ENCODE data around the gene MAEA.

Gene MAEA

DNA sequence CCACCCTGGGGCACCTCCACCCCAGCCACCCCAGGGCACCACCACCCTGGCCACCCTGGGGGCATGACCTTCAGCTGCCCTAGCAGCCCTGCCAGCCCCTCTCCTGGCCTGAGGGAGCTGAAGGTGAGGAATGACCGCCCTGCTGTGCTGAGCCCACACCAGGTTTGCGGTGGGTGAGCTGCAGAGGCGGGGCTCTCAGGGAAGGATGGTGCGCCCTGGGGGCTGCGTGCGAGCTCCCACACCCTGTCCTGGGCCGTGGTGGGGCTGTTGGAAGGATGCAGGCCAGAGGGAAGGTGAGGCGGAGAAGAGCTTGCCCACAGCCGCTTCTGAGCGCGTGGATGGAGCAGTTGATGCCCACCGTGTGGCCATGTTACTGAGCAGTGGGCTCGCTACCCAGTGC is 75.1 kb downstream of the MAEA start:
- TF ChIP-seq, protein P1, sequence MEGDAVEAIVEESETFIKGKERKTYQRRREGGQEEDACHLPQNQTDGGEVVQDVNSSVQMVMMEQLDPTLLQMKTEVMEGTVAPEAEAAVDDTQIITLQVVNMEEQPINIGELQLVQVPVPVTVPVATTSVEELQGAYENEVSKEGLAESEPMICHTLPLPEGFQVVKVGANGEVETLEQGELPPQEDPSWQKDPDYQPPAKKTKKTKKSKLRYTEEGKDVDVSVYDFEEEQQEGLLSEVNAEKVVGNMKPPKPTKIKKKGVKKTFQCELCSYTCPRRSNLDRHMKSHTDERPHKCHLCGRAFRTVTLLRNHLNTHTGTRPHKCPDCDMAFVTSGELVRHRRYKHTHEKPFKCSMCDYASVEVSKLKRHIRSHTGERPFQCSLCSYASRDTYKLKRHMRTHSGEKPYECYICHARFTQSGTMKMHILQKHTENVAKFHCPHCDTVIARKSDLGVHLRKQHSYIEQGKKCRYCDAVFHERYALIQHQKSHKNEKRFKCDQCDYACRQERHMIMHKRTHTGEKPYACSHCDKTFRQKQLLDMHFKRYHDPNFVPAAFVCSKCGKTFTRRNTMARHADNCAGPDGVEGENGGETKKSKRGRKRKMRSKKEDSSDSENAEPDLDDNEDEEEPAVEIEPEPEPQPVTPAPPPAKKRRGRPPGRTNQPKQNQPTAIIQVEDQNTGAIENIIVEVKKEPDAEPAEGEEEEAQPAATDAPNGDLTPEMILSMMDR (conservative IDR thresholded peaks at IDR 0.05; ENCODE audit: low read length), result no peak
- TF ChIP-seq EZH2phosphoT487 (IDR thresholded peaks at IDR 0.05; ENCODE audit: borderline replicate concordance), result no peak
- Histone ChIP-seq H3K79me2 (ENCODE audit: insufficient read depth, low read length) (no peaks in the 10 kb centered on the region), H3K27me3 (ENCODE audit: insufficient read depth, low read length, poor library complexity, severe bottlenecking) (no peaks in the 10 kb centered on the region), H3K9ac (ENCODE audit: low read depth, low read length, poor library complexity, severe bottlenecking) (no peak overlapping the region), H3K4me3 (ENCODE audit: low read length, poor library complexity, severe bottlenecking) (no peak overlapping the region), H3K36me3 (ENCODE audit: insufficient read depth, low read length) (no peaks in the 10 kb centered on the region), H3K4me2 (ENCODE audit: low read depth, low read length, poor library complexity, severe bottlenecking) (no peak overlapping the region), H2AFZ (ENCODE audit: low read length) (no peak overlapping the region), H3K9me3 (ENCODE audit: insufficient read depth, low read depth, low read length) (no peaks in the 10 kb centered on the region), H4K20me1 (ENCODE audit: insufficient read depth, low read length, poor library complexity, severe bottlenecking) (no peaks in the 10 kb centered on the region), H3K4me1 (ENCODE audit: insufficient read depth, low read length, poor library complexity, severe bottlenecking) (no peaks in the 10 kb centered on the region), H3F3A (ENCODE audit: low read depth) (no peaks in the 10 kb centered on the region), H3K9me2 (replicated peaks; ENCODE audit: low read depth, low read length) (no peaks in the 10 kb centered on the region)

DNA sequence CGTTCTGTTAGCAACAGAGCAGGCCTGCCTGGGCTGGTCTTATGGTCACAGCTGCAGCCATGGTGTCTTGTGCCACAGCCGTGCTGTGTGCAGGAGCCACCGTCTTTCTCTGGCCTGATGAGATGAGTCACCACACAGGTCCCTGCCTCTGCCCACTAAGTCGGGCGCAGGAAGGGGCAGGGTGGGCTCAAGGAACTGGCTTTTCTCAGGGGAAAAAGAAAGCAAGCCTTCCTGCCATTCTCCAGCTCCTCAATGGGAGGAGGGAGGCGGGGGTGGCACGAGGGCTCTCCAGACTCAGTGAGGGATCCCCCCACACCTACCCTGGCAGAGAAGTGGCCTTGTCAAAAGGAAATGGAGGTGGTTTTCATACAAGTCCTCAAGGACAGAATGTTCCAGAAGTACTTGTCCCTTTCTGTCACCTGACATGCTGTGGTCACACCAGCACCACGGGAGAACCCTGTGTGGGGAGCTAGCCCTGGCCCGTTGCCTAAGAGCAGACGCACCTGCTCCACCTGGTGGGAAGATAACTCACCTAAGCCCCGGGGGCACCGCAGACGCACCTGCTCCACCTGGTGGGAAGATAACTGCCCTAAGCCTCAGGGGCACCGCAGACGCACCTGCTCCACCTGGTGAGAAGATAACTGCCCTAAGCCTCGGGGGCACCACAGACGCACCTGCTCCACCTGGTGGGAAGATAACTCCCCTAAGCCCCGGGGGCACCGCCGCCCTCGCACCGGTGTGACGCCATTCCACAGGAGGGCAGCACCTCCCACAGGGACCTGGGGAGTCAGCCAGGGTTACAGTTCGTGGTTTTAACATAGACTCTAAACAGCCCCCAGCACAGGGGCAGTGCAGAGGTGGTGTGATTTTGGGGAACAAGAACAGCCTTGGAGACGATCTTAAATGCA is 75.8 kb downstream of the MAEA start:
- H3K27me3 ChIP-seq (ENCODE audit: insufficient read depth, low read length, poor library complexity, severe bottlenecking), result no peaks in the 10 kb centered on the region
- H3K79me2 ChIP-seq (ENCODE audit: insufficient read depth, low read length), result no peaks in the 10 kb centered on the region
- H3K9me3 ChIP-seq (ENCODE audit: insufficient read depth, low read depth, low read length), result no peaks in the 10 kb centered on the region
- no peaks in the 10 kb centered on the region for H3K36me3 ChIP-seq (ENCODE audit: insufficient read depth, low read length)
- H2AFZ ChIP-seq (ENCODE audit: low read length), result no peak overlapping the region
- H3K9me2 ChIP-seq (replicated peaks; ENCODE audit: low read depth, low read length), result no peaks in the 10 kb centered on the region
- no peaks in the 10 kb centered on the region for H3F3A ChIP-seq (ENCODE audit: low read depth)
- H3K9ac ChIP-seq (ENCODE audit: low read depth, low read length, poor library complexity, severe bottlenecking), result no peak overlapping the region
- TF ChIP-seq EZH2phosphoT487 (IDR thresholded peaks at IDR 0.05; ENCODE audit: borderline replicate concordance), result no peak
- TF ChIP-seq, protein P1 (conservative IDR thresholded peaks at IDR 0.05; ENCODE audit: low read length), result no peak; the same call in 1 of the 2 replicates
- H3K4me2 ChIP-seq (ENCODE audit: low read depth, low read length, poor library complexity, severe bottlenecking), result no peak overlapping the region
- no peaks in the 10 kb centered on the region for H3K4me1 ChIP-seq (ENCODE audit: insufficient read depth, low read length, poor library complexity, severe bottlenecking)
- no peak overlapping the region for H3K4me3 ChIP-seq (ENCODE audit: low read length, poor library complexity, severe bottlenecking)
- H4K20me1 ChIP-seq (ENCODE audit: insufficient read depth, low read length, poor library complexity, severe bottlenecking), result no peaks in the 10 kb centered on the region

DNA sequence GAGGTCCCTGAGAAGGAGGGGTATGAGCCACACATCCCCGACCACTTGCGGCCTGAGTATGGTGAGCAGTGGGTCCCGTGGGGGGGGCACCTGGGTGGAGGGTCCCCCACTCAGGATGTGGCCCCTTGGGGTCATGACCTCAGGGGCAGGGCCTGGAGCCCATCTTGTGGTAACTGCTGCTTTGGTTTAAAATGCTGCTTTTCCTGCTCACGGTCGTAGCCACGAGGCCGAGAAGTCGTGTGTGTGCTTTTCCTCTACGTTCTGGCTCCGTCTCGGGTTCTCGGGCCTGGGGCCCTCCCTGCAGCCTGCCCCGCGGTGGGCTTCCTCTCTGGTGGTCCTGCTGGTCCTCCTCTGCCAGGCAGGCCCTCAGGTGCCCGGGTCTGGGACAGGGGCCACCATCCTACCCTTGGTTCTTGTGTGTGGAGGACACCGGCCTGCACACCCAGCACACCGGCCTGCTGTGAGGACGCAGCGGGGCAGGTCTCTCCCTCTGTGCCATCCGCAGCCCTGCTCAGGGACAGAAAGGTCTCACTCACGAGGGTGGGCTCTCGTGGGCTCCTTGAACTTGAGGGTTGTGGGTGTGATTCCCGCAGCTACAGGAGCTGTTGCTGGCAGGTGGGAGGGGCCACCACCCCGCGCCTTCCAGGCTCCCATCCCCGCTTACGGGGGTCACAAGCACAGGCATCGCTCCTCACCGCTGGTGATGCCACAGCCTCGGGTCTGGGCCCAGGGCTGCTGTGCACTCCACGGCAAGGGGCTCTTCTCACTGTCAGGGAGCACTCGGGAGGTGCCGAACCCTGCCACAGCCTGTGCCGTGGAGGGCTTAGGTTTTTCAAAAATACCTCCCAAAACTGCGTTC is 76.9 kb downstream of the MAEA start:
- H3K36me3 ChIP-seq (ENCODE audit: insufficient read depth, low read length), result no peaks in the 10 kb centered on the region
- H2AFZ ChIP-seq (ENCODE audit: low read length), result no peak overlapping the region
- H3K4me2 ChIP-seq (ENCODE audit: low read depth, low read length, poor library complexity, severe bottlenecking), result no peak overlapping the region
- H3K9me3 ChIP-seq (ENCODE audit: insufficient read depth, low read depth, low read length), result no peaks in the 10 kb centered on the region
- no peaks in the 10 kb centered on the region for H4K20me1 ChIP-seq (ENCODE audit: insufficient read depth, low read length, poor library complexity, severe bottlenecking)
- no peaks in the 10 kb centered on the region for H3K9me2 ChIP-seq (replicated peaks; ENCODE audit: low read depth, low read length)
- no peak overlapping the region for H3K9ac ChIP-seq (ENCODE audit: low read depth, low read length, poor library complexity, severe bottlenecking)
- H3K27me3 ChIP-seq (ENCODE audit: insufficient read depth, low read length, poor library complexity, severe bottlenecking), result no peaks in the 10 kb centered on the region
- H3K79me2 ChIP-seq (ENCODE audit: insufficient read depth, low read length), result no peaks in the 10 kb centered on the region
- H3K4me1 ChIP-seq (ENCODE audit: insufficient read depth, low read length, poor library complexity, severe bottlenecking), result no peaks in the 10 kb centered on the region
- no peak overlapping the region for H3K4me3 ChIP-seq (ENCODE audit: low read length, poor library complexity, severe bottlenecking)
- TF ChIP-seq, protein P1 (conservative IDR thresholded peaks at IDR 0.05; ENCODE audit: low read length), result no peak
- no peak for TF ChIP-seq EZH2phosphoT487 (IDR thresholded peaks at IDR 0.05; ENCODE audit: borderline replicate concordance)
- H3F3A ChIP-seq (ENCODE audit: low read depth), result no peaks in the 10 kb centered on the region

Measured in Loucy (cell line).